Mesendoderm (in vitro differentiated cells): ENCODE measurements around the gene XK.

ENCODE experiments used
- DNase-seq: peaks from one replicate; pipeline ENCODE4 v3.0.0; 2013
- H2AK5ac ChIP-seq: 2 replicates; pipeline ENCODE4 v1.6.1; 2013; ENCODE audit warnings: low read length, inconsistent platforms
- H2BK120ac ChIP-seq: 2 replicates; pipeline ENCODE4 v1.6.1; 2013; ENCODE audit warnings: low read depth, mild to moderate bottlenecking, low read length, moderate library complexity, mixed read lengths
- H2BK15ac ChIP-seq: replicated peaks from 2 replicates; pipeline ENCODE4 v1.6.1; 2013; ENCODE audit warnings: low read depth, mild to moderate bottlenecking, moderate library complexity
- H2BK5ac ChIP-seq: 2 replicates; pipeline ENCODE4 v1.6.1; 2013; ENCODE audit warnings: low read length, inconsistent platforms
- H3K18ac ChIP-seq: 2 replicates; pipeline ENCODE4 v1.6.1; 2013; ENCODE audit warnings: mild to moderate bottlenecking, low read length, mixed read lengths
- H3K23ac ChIP-seq: one replicate; pipeline ENCODE4 v1.6.1; 2013; ENCODE audit warnings: low read length
- H3K27ac ChIP-seq: 2 replicates; pipeline ENCODE4 v1.5.1; 2013; ENCODE audit warnings: low read depth, mild to moderate bottlenecking, inconsistent platforms, low read length, moderate library complexity
- H3K27me3 ChIP-seq: 2 replicates; pipeline ENCODE4 v1.6.1; 2013; ENCODE audit warnings: low read length, control low read depth, mild to moderate bottlenecking, inconsistent platforms; ENCODE audit not compliant: insufficient read depth, poor library complexity
- H3K36me3 ChIP-seq: 2 replicates; pipeline ENCODE4 v1.6.1; 2013; ENCODE audit warnings: low read length, inconsistent platforms; ENCODE audit not compliant: control insufficient read depth, insufficient read depth
- H3K4ac ChIP-seq: one replicate; pipeline ENCODE4 v1.6.1; 2013; ENCODE audit warnings: low read depth, mild to moderate bottlenecking, low read length, moderate library complexity
- H3K4me1 ChIP-seq: 2 replicates; pipeline ENCODE4 v1.6.1; 2013; ENCODE audit warnings: low read depth, low read length, inconsistent platforms; ENCODE audit not compliant: control insufficient read depth
- H3K4me2 ChIP-seq: 2 replicates; pipeline ENCODE4 v1.6.1; 2013; ENCODE audit warnings: low read length
- H3K4me3 ChIP-seq: 2 replicates; pipeline ENCODE4 v1.5.1; 2013; ENCODE audit warnings: mild to moderate bottlenecking, low read length
- H3K56ac ChIP-seq: one replicate; pipeline ENCODE4 v1.6.1; 2013; ENCODE audit warnings: low read length
- H3K79me1 ChIP-seq: 2 replicates; pipeline ENCODE4 v1.6.1; 2013; ENCODE audit warnings: low read length, inconsistent platforms
- H3K79me2 ChIP-seq: 2 replicates; pipeline ENCODE4 v1.6.1; 2013; ENCODE audit warnings: mild to moderate bottlenecking, low read length; ENCODE audit not compliant: control insufficient read depth, insufficient read depth
- H3K9ac ChIP-seq: 2 replicates; pipeline ENCODE4 v1.6.1; 2013; ENCODE audit warnings: low read length, inconsistent platforms
- H4K5ac ChIP-seq: one replicate; pipeline ENCODE4 v1.6.1; 2013; ENCODE audit warnings: low read length
- H4K8ac ChIP-seq: one replicate; pipeline ENCODE4 v1.6.1; 2013; ENCODE audit warnings: low read depth, mild to moderate bottlenecking, control low read depth, low read length, moderate library complexity
- WGBS: extraction: QIAGEN DNeasy Blood & Tissue Kit; methylation state at CpG from one replicate; pipeline ENCODE4 v1.1.7; 2013; ENCODE audit warnings: low lambda C conversion rate, missing lambda C conversion rate; ENCODE audit not compliant: insufficient coverage; ENCODE audit errors: extremely low coverage; 5-methylcytosine and 5-hydroxymethylcytosine counted together

The XK gene

DNA sequence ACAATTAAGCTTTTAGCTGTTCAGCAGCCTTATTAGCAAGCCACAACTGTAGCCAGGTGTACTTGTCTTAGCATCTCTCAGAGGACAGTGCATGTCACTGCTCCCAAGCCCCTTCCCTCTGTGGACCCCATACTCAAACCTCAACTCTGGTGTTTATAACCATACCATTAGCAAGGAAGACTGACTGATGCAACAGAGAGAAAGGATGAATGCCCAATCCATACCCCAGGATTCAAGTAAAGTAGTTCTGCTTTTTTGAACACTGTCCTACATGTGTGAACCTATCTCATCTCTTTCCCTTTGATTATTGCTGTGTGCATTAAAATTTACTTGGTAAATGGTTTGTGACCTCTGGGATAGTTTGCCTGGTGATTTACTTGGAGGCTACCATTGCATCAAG, 71.5 kb downstream of the XK start:
- Histone ChIP-seq H3K4me1 (no peaks in the 10 kb centered on the region), H2AK5ac (no peak overlapping the region), H3K27me3 (no peaks in the 10 kb centered on the region), H4K5ac (no peak overlapping the region), H3K79me1 (no peaks in the 10 kb centered on the region), H3K23ac (no peak overlapping the region), H3K79me2 (no peaks in the 10 kb centered on the region), H3K27ac (no peak overlapping the region), H2BK120ac (no peak overlapping the region), H3K4me2 (no peak overlapping the region), H3K4me3 (no peak overlapping the region), H3K4ac (no peak overlapping the region), H2BK5ac (no peak overlapping the region), H3K9ac (no peak overlapping the region), H3K56ac (no peak overlapping the region), H3K36me3 (no peaks in the 10 kb centered on the region), H4K8ac (no peak overlapping the region), H3K18ac (no peak overlapping the region), H2BK15ac (no peak overlapping the region)
- no peak for DNase-seq

DNA sequence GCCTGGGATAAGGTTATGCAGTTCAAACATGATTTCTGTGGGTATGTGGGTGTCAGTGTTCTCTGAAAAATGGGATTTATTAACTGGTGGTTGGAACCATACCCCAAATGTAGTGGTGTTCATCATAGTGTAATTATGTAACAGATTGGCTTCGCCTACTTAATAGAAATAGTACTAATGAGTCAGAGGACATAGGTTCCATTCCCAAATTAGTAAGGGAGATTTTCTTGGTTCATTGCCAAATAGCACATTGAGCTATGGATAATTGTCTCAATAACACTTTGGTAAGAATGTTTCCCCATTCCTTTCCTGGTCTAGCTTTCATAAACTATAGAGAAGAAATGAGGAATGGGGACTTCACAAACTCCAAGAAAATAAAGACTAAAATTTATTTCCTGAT, 73.8 kb downstream of the XK start:
- no peak overlapping the region for H2BK5ac ChIP-seq
- H3K9ac ChIP-seq: no peak overlapping the region
- H3K27ac ChIP-seq: no peak overlapping the region
- WGBS: no CpG with 5 or more reads among the region's 1 CpG
- no peaks in the 10 kb centered on the region for H3K4me1 ChIP-seq
- H2BK15ac ChIP-seq: no peak overlapping the region
- H4K5ac ChIP-seq: no peak overlapping the region
- H3K79me2 ChIP-seq: no peaks in the 10 kb centered on the region
- H3K23ac ChIP-seq: no peak overlapping the region
- no peaks in the 10 kb centered on the region for H3K36me3 ChIP-seq
- H2BK120ac ChIP-seq: no peak overlapping the region
- no peaks in the 10 kb centered on the region for H3K27me3 ChIP-seq
- no peak overlapping the region for H3K56ac ChIP-seq
- no peak overlapping the region for H3K18ac ChIP-seq
- no peak overlapping the region for H3K4me2 ChIP-seq
- no peak for DNase-seq
- no peak overlapping the region for H2AK5ac ChIP-seq
- no peaks in the 10 kb centered on the region for H3K79me1 ChIP-seq
- no peak overlapping the region for H4K8ac ChIP-seq
- H3K4ac ChIP-seq: no peak overlapping the region
- no peak overlapping the region for H3K4me3 ChIP-seq

DNA sequence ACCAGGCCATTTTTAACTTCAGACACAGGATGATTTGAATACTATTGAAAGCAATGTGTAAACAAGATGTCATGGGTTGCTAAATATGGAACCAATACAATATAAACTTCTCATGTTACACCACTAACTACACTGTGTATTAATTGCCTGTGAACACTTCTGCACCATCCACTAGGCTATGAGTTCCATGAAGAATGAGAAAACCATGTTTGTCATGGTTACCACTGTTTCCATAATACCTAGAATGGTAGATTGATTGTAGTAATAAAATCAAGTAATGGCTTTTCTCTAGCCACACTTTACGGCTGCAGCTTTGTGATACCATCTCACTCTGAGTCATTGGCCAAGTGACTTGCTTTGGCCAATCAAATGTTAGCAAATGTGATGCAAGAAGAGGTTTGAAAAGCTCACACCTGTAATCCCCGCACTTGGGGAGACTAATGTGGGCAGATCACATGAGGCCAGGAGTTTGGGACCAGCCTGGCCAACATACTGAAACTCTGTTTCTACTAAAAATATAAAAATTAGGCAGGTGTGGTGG, 74.4 kb downstream of the XK start:
- H3K36me3 ChIP-seq: no peaks in the 10 kb centered on the region
- H3K4me3 ChIP-seq: no peak overlapping the region
- H4K5ac ChIP-seq: no peak overlapping the region
- no peaks in the 10 kb centered on the region for H3K4me1 ChIP-seq
- H3K4me2 ChIP-seq: no peak overlapping the region
- H3K4ac ChIP-seq: no peak overlapping the region
- no peaks in the 10 kb centered on the region for H3K79me1 ChIP-seq
- DNase-seq: no peak
- H4K8ac ChIP-seq: no peak overlapping the region
- H3K27ac ChIP-seq: no peak overlapping the region
- H3K27me3 ChIP-seq: no peaks in the 10 kb centered on the region
- H3K79me2 ChIP-seq: no peaks in the 10 kb centered on the region
- no peak overlapping the region for H2BK15ac ChIP-seq
- no peak overlapping the region for H3K56ac ChIP-seq
- H2BK120ac ChIP-seq: no peak overlapping the region
- H3K9ac ChIP-seq: no peak overlapping the region
- no peak overlapping the region for H3K23ac ChIP-seq
- WGBS: no CpG with 5 or more reads among the region's 2 CpGs
- H2AK5ac ChIP-seq: no peak overlapping the region
- no peak overlapping the region for H2BK5ac ChIP-seq
- no peak overlapping the region for H3K18ac ChIP-seq

DNA sequence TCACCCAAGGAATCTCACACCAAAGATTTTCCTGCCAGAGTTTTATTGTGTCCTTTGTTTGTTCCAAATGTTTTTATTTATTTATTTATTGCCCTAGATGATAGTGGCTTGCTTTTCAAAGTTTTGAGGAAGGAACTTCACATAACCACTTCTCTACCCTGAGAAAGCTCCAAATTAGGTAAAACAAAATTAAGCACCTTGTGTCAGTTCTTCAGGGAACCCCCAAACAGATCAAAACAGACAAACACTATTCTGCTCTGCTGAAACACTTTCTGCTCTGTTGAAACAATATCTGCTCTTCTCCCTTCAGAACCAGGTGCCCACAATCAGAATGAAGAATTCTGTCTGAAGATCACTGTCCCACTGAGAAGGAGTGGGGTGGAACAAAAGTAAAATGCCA, 77.8 kb downstream of the XK start:
- DNase-seq: no peak

DNA sequence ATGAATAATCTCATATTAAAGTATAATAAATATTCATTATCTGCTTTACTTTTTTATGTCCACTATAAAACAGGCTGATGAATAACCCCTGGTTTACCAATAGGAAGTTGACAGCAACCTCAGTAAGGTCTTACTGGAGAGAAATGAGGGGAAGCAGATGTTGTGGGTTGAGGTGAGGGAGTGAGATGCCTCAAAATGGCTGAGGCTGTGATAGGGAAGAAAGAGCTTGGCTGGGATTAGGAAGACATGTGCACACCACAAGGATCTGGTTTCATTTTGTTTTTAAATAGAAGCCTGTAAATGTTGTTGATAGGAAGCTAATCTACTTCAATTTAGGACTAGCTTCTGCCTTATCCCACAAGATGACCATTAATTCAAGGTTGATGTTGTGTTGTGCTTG, 79.9 kb downstream of the XK start:
- H2BK15ac ChIP-seq: no peak overlapping the region
- no peaks in the 10 kb centered on the region for H3K27me3 ChIP-seq
- no peak overlapping the region for H3K27ac ChIP-seq
- H4K8ac ChIP-seq: no peak overlapping the region
- no peak overlapping the region for H3K4ac ChIP-seq
- no peak overlapping the region for H3K18ac ChIP-seq
- no peaks in the 10 kb centered on the region for H3K4me1 ChIP-seq
- no peaks in the 10 kb centered on the region for H3K36me3 ChIP-seq
- no peak overlapping the region for H2AK5ac ChIP-seq
- no peaks in the 10 kb centered on the region for H3K79me2 ChIP-seq
- H2BK120ac ChIP-seq: no peak overlapping the region
- H2BK5ac ChIP-seq: no peak overlapping the region
- no peak for DNase-seq
- H3K56ac ChIP-seq: no peak overlapping the region
- no peaks in the 10 kb centered on the region for H3K79me1 ChIP-seq
- no peak overlapping the region for H4K5ac ChIP-seq
- no peak overlapping the region for H3K9ac ChIP-seq
- no peak overlapping the region for H3K4me2 ChIP-seq
- no peak overlapping the region for H3K23ac ChIP-seq
- no peak overlapping the region for H3K4me3 ChIP-seq

More for the DNA sequence above, 77.8 kb downstream of the XK start:
- no peak overlapping the region for H4K8ac ChIP-seq
- no peak overlapping the region for H3K18ac ChIP-seq
- H2AK5ac ChIP-seq: no peak overlapping the region
- H2BK5ac ChIP-seq: no peak overlapping the region
- no peak overlapping the region for H3K23ac ChIP-seq
- H3K4me2 ChIP-seq: no peak overlapping the region
- H3K4me1 ChIP-seq: no peaks in the 10 kb centered on the region
- no peak overlapping the region for H4K5ac ChIP-seq
- no peak overlapping the region for H3K27ac ChIP-seq
- no peaks in the 10 kb centered on the region for H3K36me3 ChIP-seq
- H2BK120ac ChIP-seq: no peak overlapping the region
- no peak overlapping the region for H3K56ac ChIP-seq
- H3K79me1 ChIP-seq: no peaks in the 10 kb centered on the region
- H3K4ac ChIP-seq: no peak overlapping the region
- no peak overlapping the region for H2BK15ac ChIP-seq
- H3K79me2 ChIP-seq: no peaks in the 10 kb centered on the region
- no peaks in the 10 kb centered on the region for H3K27me3 ChIP-seq
- no peak overlapping the region for H3K4me3 ChIP-seq
- no peak overlapping the region for H3K9ac ChIP-seq

DNA sequence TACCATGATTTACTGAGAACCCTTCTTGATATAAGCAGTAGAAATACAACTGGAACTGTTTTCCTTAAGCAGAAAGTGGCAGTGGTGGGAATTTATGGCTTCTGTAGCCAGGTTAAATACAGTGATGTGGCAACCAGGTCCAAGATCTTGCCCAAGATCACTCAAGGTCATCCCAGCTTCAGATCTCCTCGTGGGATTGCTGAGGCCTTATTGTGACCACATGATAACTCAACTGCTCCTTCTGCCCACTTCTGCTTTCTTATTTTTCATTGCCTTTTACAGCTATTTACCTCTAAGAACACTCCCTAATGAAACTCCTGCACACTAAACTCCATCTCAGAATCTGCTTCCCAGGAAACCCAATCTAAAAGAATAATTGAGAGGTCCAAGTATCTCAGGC, 81.8 kb downstream of the XK start:
- no CpG with 5 or more reads among the region's 1 CpG for WGBS
- no peak overlapping the region for H3K9ac ChIP-seq

More for the DNA sequence above, 81.8 kb downstream of the XK start:
- no peak overlapping the region for H3K18ac ChIP-seq
- H3K4me3 ChIP-seq: no peak overlapping the region
- no peaks in the 10 kb centered on the region for H3K79me1 ChIP-seq
- H2BK120ac ChIP-seq: no peak overlapping the region
- H3K4me2 ChIP-seq: no peak overlapping the region
- no peak overlapping the region for H4K8ac ChIP-seq
- no peak for DNase-seq
- H4K5ac ChIP-seq: no peak overlapping the region
- no peak overlapping the region for H3K56ac ChIP-seq
- no peak overlapping the region for H2AK5ac ChIP-seq
- H3K23ac ChIP-seq: no peak overlapping the region
- no peaks in the 10 kb centered on the region for H3K36me3 ChIP-seq
- no peak overlapping the region for H3K27ac ChIP-seq
- no peak overlapping the region for H2BK15ac ChIP-seq
- no peaks in the 10 kb centered on the region for H3K79me2 ChIP-seq
- H3K4me1 ChIP-seq: no peaks in the 10 kb centered on the region
- H2BK5ac ChIP-seq: no peak overlapping the region
- H3K27me3 ChIP-seq: no peaks in the 10 kb centered on the region
- H3K4ac ChIP-seq: no peak overlapping the region
